Tibial nerve (tissue), 4 donors: ENCODE data around the gene SIAH3.

Experiments used
- EP300 ChIP-seq, 2 donors: sonication (generic); formaldehyde crosslinking; IDR thresholded peaks; one replicate each; pipeline ENCODE4 v1.6.1; 2017; ENCODE audit warnings: antibody characterized with exemption in 2 of 2, mild to moderate bottlenecking in 1 of 2
- TF ChIP-seq, protein P1 (sequence below), 5 experiments: fragments of 200-600 bp in 3 of 5; fragments of 450-650 bp in 2 of 5; sonication (generic) in 3 of 5; IDR thresholded peaks; one replicate each; pipeline ENCODE4 v1.5.1; 2016 to 2019; ENCODE audit warnings: antibody characterized with exemption in 5 of 5, mild to moderate bottlenecking in 3 of 5, moderate library complexity in 2 of 5

DNA sequence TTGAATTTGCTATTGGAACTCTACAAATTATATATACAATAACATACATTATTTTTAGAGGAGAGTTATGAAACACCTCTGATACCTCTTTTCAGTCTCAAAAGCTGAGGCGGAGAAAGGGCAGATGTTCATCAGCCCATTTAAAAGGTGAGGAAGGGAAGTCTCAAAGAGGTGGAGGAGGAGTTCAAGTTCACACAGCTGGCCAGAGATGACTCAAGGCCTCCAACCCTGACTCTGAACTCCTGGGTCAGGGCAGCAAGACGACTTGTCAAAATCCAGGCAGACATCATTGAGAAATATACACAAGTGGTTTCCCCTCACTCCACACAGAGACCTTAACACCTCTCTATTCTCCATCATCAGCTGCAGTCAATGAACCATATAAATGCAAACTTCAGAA, 2.1 kb downstream of the SIAH3 start:
- no peak for TF ChIP-seq EP300 (IDR thresholded peaks at IDR 0.05)
- TF ChIP-seq, protein P1, sequence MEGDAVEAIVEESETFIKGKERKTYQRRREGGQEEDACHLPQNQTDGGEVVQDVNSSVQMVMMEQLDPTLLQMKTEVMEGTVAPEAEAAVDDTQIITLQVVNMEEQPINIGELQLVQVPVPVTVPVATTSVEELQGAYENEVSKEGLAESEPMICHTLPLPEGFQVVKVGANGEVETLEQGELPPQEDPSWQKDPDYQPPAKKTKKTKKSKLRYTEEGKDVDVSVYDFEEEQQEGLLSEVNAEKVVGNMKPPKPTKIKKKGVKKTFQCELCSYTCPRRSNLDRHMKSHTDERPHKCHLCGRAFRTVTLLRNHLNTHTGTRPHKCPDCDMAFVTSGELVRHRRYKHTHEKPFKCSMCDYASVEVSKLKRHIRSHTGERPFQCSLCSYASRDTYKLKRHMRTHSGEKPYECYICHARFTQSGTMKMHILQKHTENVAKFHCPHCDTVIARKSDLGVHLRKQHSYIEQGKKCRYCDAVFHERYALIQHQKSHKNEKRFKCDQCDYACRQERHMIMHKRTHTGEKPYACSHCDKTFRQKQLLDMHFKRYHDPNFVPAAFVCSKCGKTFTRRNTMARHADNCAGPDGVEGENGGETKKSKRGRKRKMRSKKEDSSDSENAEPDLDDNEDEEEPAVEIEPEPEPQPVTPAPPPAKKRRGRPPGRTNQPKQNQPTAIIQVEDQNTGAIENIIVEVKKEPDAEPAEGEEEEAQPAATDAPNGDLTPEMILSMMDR (IDR thresholded peaks at IDR 0.05), result no peak
